ENCODE data around the gene PPP2R1B.
"Not testable (repeated sequence)": the region's sequence is repeated elsewhere in the genome, so short reads cannot be mapped to it uniquely, and the experiment has no call there.

Gene PPP2R1B

GRCh38 chr11:111733016-111733415, 33.2 kb downstream of the PPP2R1B start:
- no peak for DNase-seq
- in situ Hi-C loops (cut with MboI; ENCODE audit: low pct_unique_long_range_greater_than_20kb, low sequenced_read_pairs): no loop called here

- DNase-seq: no peak
- in situ Hi-C loops (cut with MboI; ENCODE audit: low pct_unique_long_range_greater_than_20kb, low sequenced_read_pairs): no loop called here
These were observed 34.4 kb downstream of the PPP2R1B start for GRCh38 chr11:111731821-111732220.

- DNase-seq: no peak
- in situ Hi-C loops (cut with MboI; ENCODE audit: low pct_unique_long_range_greater_than_20kb, low sequenced_read_pairs): no loop called here
These were observed 35.2 kb downstream of the PPP2R1B start for GRCh38 chr11:111730871-111731591.

GRCh38 chr11:111729831-111730311, 36.3 kb downstream of the PPP2R1B start:
- no peak for DNase-seq
- in situ Hi-C loops (cut with MboI; ENCODE audit: low pct_unique_long_range_greater_than_20kb, low sequenced_read_pairs): no loop called here

GRCh38 chr11:111729071-111729830, 36.9 kb downstream of the PPP2R1B start:
- DNase-seq: no peak

GRCh38 chr11:111727431-111727830, 38.8 kb downstream of the PPP2R1B start:
- DNase-seq: no peak
- in situ Hi-C loops (cut with MboI; ENCODE audit: low pct_unique_long_range_greater_than_20kb, low sequenced_read_pairs): no loop called here

More at GRCh38 chr11:111729071-111729830, 36.9 kb downstream of the PPP2R1B start:
- in situ Hi-C loops (cut with MboI; ENCODE audit: low pct_unique_long_range_greater_than_20kb, low sequenced_read_pairs): no loop called here

- no peak for DNase-seq
- in situ Hi-C loops (cut with MboI; ENCODE audit: low pct_unique_long_range_greater_than_20kb, low sequenced_read_pairs): no loop called here
These were observed 39.9 kb downstream of the PPP2R1B start for GRCh38 chr11:111726301-111726713.

GRCh38 chr11:111725621-111726020, 40.6 kb downstream of the PPP2R1B start:
- in situ Hi-C loops (cut with MboI; ENCODE audit: low pct_unique_long_range_greater_than_20kb, low sequenced_read_pairs): no loop called here
- DNase-seq: no peak

- DNase-seq: no peak
- in situ Hi-C loops (cut with MboI; ENCODE audit: low pct_unique_long_range_greater_than_20kb, low sequenced_read_pairs): no loop called here
These were observed 41.5 kb downstream of the PPP2R1B start for GRCh38 chr11:111724615-111725129.

- DNase-seq: no peak
- in situ Hi-C loops (cut with MboI; ENCODE audit: low pct_unique_long_range_greater_than_20kb, low sequenced_read_pairs): no loop called here
These were observed 42.6 kb downstream of the PPP2R1B start for GRCh38 chr11:111723595-111723994.

- DNase-seq: no peak
These were observed 43.7 kb downstream of the PPP2R1B start for GRCh38 chr11:111722501-111722900.

GRCh38 chr11:111720801-111721494, 45.2 kb downstream of the PPP2R1B start:
- DNase-seq: no peak
- in situ Hi-C loops (cut with MboI; ENCODE audit: low pct_unique_long_range_greater_than_20kb, low sequenced_read_pairs): no loop called here

More at GRCh38 chr11:111722501-111722900, 43.7 kb downstream of the PPP2R1B start:
- in situ Hi-C loops (cut with MboI; ENCODE audit: low pct_unique_long_range_greater_than_20kb, low sequenced_read_pairs): no loop called here

- in situ Hi-C loops (cut with MboI; ENCODE audit: low pct_unique_long_range_greater_than_20kb, low sequenced_read_pairs): no loop called here
- no peak for DNase-seq
These were observed 46.8 kb downstream of the PPP2R1B start for GRCh38 chr11:111719379-111719778.

GRCh38 chr11:111718859-111719258, 47.3 kb downstream of the PPP2R1B start:
- in situ Hi-C loops (cut with MboI; ENCODE audit: low pct_unique_long_range_greater_than_20kb, low sequenced_read_pairs): no loop called here

GRCh38 chr11:111718436-111718835, 47.8 kb downstream of the PPP2R1B start:
- in situ Hi-C loops (cut with MboI; ENCODE audit: low pct_unique_long_range_greater_than_20kb, low sequenced_read_pairs): no loop called here

More at GRCh38 chr11:111718859-111719258, 47.3 kb downstream of the PPP2R1B start:
- DNase-seq: no peak

GRCh38 chr11:111717660-111718059, 48.5 kb downstream of the PPP2R1B start:
- in situ Hi-C loops (cut with MboI; ENCODE audit: low pct_unique_long_range_greater_than_20kb, low sequenced_read_pairs); DNase-seq: not testable (repeated sequence)

More at GRCh38 chr11:111718436-111718835, 47.8 kb downstream of the PPP2R1B start:
- DNase-seq: no peak

- in situ Hi-C loops (cut with MboI; ENCODE audit: low pct_unique_long_range_greater_than_20kb, low sequenced_read_pairs): no loop called here
- no peak for DNase-seq
These were observed 50.9 kb downstream of the PPP2R1B start for GRCh38 chr11:111715142-111715816.

GRCh38 chr11:111714522-111714921, 51.7 kb downstream of the PPP2R1B start:
- in situ Hi-C loops (cut with MboI; ENCODE audit: low pct_unique_long_range_greater_than_20kb, low sequenced_read_pairs): no loop called here
- peak; percentile 28 for DNase-seq

- no peak for DNase-seq
- in situ Hi-C loops (cut with MboI; ENCODE audit: low pct_unique_long_range_greater_than_20kb, low sequenced_read_pairs): no loop called here
These were observed 58.5 kb downstream of the PPP2R1B start for GRCh38 chr11:111707691-111708067.
